ENCODE results near the gene C2orf78.
"Not testable (repeated sequence)": the region's sequence is repeated elsewhere in the genome, so short reads cannot be mapped to it uniquely, and the experiment has no call there.

C2orf78 gene

DNA sequence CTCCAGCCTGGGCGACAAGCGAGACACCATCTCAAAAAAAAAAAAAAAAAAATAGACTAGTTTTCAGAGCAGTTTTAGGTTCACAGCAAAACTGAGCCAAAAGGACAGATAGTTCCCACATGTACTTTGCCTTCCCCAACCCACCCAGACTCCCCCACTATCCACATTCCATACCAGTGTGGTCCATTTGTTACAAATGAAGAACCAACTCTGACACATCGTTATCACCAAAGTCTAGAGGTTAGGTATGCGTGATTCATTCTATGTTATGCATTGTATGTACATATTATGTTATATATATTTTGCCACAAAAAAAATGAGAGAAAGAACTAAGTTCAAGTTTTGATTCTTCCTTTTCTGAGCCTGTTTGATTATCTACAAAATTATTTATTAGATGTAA is 7.6 kb upstream of the C2orf78 start:
- Histone ChIP-seq H2AFZ (ENCODE audit: low read depth) (no peak overlapping the region), H3K9ac (no peak overlapping the region), H4K20me1 (ENCODE audit: insufficient read depth) (no peaks in the 10 kb centered on the region), H3K4me2 (no peak overlapping the region), H3K79me2 (ENCODE audit: insufficient read depth, low read depth) (peaks cover 18% of the 10 kb centered on the region), H3K27ac (no peak overlapping the region), H3K27me3 (ENCODE audit: insufficient read depth, low read depth) (no peaks in the 10 kb centered on the region), H3K36me3 (ENCODE audit: insufficient read depth) (no peaks in the 10 kb centered on the region; the same call in 1 of the 2 replicates), H3K4me1 (ENCODE audit: low read depth, poor library complexity, severe bottlenecking) (peaks cover 18% of the 10 kb centered on the region), H3K4me3 (IDR thresholded peaks at IDR 0.05; ENCODE audit: insufficient read depth, low read depth, low read length) (no peak overlapping the region)
- TF ChIP-seq, protein P1, sequence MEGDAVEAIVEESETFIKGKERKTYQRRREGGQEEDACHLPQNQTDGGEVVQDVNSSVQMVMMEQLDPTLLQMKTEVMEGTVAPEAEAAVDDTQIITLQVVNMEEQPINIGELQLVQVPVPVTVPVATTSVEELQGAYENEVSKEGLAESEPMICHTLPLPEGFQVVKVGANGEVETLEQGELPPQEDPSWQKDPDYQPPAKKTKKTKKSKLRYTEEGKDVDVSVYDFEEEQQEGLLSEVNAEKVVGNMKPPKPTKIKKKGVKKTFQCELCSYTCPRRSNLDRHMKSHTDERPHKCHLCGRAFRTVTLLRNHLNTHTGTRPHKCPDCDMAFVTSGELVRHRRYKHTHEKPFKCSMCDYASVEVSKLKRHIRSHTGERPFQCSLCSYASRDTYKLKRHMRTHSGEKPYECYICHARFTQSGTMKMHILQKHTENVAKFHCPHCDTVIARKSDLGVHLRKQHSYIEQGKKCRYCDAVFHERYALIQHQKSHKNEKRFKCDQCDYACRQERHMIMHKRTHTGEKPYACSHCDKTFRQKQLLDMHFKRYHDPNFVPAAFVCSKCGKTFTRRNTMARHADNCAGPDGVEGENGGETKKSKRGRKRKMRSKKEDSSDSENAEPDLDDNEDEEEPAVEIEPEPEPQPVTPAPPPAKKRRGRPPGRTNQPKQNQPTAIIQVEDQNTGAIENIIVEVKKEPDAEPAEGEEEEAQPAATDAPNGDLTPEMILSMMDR (conservative IDR thresholded peaks at IDR 0.05; ENCODE audit: low read depth, low read length): no peak

DNA sequence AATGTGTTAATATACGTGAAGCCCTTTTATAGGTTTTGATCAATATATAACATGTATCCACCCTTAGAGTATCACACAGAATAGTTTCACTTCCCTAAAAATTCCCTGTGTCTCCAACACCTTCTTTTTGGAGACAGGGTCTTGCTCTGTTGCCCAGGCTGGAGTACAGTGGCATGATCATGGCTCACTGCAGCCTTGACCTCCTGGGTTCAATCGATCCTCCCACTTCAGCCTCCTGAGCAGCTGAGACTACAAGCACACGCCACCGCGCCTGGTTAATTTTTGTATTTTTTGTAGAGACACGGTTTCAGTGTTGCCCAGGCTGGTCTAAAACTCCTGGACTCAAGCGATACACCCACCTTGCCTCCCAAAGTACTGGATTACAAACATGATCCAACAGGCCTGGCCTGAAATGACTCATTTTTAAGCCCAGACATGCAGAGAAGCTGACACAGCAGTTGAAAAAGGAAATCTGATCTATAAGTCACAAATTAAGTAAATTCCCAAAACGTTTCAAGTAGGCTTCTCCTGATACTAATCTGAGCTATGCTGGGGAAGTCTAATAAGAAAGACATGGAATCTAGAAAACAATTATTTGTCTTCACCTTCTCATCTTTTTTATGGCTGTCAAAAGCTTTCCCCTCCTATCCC is 7.0 kb upstream of the C2orf78 start:
- H3K27ac ChIP-seq: no peak overlapping the region
- peaks cover 18% of the 10 kb centered on the region for H3K4me1 ChIP-seq (ENCODE audit: low read depth, poor library complexity, severe bottlenecking)
- no peak overlapping the region for H2AFZ ChIP-seq (ENCODE audit: low read depth)
- peaks cover 18% of the 10 kb centered on the region for H3K79me2 ChIP-seq (ENCODE audit: insufficient read depth, low read depth)
- H3K27me3 ChIP-seq (ENCODE audit: insufficient read depth, low read depth): no peaks in the 10 kb centered on the region
- no peak overlapping the region for H3K4me2 ChIP-seq
- TF ChIP-seq, protein P1 (conservative IDR thresholded peaks at IDR 0.05; ENCODE audit: low read depth, low read length): no peak
- H3K9ac ChIP-seq: no peak overlapping the region
- H3K4me3 ChIP-seq (IDR thresholded peaks at IDR 0.05; ENCODE audit: insufficient read depth, low read depth, low read length): no peak overlapping the region
- H4K20me1 ChIP-seq (ENCODE audit: insufficient read depth): no peaks in the 10 kb centered on the region
- no peaks in the 10 kb centered on the region; the same call in 1 of the 2 replicates for H3K36me3 ChIP-seq (ENCODE audit: insufficient read depth)

DNA sequence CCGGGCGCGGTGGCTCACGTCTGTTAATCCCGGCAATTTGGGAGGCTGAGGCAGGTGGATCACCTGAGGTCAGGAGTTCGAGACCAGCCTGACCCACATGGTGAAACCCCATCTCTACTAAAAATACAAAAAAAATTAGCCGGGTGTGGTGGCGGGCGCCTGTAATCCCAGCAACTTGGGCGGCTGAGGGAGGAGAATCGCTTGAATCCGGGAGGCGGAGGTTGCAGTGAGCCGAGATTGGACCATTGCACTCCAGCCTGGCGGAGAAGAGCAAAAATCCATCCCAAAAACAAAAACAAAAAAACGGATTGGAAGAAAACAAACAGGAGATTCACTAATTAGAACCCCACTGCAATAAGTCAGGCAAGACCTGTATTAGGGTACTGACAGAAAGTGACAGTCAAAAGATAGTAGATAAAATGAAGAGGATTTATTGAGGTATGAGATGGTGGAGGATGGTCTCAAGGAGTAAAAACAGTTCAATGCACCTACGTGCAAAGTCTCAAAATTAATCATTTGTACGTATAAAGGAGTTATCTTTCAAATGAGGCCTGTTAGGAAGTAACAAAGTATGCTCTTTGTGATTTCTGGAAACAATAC is 5.0 kb upstream of the C2orf78 start:
- not testable (repeated sequence) for H3K36me3 ChIP-seq (ENCODE audit: insufficient read depth); H3K27me3 ChIP-seq (ENCODE audit: insufficient read depth, low read depth); H4K20me1 ChIP-seq (ENCODE audit: insufficient read depth)
- Histone ChIP-seq H3K4me1 (ENCODE audit: low read depth, poor library complexity, severe bottlenecking) (peaks cover 18% of the 10 kb centered on the region), H3K27ac (peak overlapping the region; percentile 53; the same call in 1 of the 2 replicates), H3K9ac (peak overlapping the region; percentile 77), H3K4me2 (peak overlapping the region; percentile 67), H3K4me3 (IDR thresholded peaks at IDR 0.05; ENCODE audit: insufficient read depth, low read depth, low read length) (peak overlapping the region; percentile 99), H3K79me2 (ENCODE audit: insufficient read depth, low read depth) (peaks cover 18% of the 10 kb centered on the region), H2AFZ (ENCODE audit: low read depth) (peak overlapping the region; percentile 88)

DNA sequence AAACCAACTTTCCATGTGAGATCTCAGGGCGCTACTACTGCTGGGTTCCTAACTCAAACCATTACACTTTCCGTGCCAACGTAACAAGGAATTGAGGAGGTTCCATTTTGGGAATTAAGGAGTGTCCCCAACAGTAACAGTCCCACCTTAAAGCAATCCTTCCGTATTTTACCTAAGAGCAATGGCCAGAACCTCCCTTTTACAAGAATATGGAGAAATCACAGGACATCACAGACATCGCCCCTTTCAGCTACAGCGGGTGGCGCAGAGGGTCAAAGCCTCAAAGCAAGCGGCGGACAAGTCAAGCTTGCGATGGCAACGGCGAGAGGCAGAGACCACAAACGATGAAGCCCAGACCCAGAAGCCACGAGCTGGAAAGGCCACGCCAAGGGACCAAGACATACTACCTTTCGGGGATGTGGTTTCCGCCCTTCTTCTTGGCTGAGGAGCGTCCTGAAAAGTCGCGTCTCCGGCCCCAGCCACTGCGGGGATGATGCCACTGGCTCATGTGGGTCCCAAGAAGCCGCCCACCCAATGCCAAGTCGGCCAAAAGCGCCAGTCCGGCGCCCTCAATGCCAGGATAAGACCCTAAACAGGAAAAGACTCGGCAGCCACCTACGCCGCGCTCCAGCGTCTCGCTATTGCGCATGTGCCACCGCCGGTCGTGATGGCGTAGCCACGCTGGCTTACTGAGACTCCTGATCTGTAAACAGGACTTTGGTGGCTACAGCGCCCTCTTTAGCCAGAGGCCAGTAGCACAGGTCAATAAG is 4.3 kb upstream of the C2orf78 start, which contains the start of gene DUSP11:
DUSP11 (minus strand) TSS at position 637 of the 770 bp plus-strand sequence; CDS start at position 508, 129 bp downstream.
- Histone ChIP-seq H3K36me3 (ENCODE audit: insufficient read depth) (no peaks in the 10 kb centered on the region; the same call in 1 of the 2 replicates), H3K27ac (peak within 1 kb of the TSS; percentile 53)
- TF ChIP-seq, protein P1 (conservative IDR thresholded peaks at IDR 0.05; ENCODE audit: low read depth, low read length): peak; percentile 98

More for the DNA sequence above, 4.3 kb upstream of the C2orf78 start, which contains the start of gene DUSP11:
- H3K4me3 ChIP-seq (IDR thresholded peaks at IDR 0.05; ENCODE audit: insufficient read depth, low read depth, low read length): peak within 1 kb of the TSS; percentile 99
- peak within 1 kb of the TSS; percentile 67 for H3K4me2 ChIP-seq
- H2AFZ ChIP-seq (ENCODE audit: low read depth): peak within 1 kb of the TSS; percentile 88
- peaks cover 18% of the 10 kb centered on the region for H3K79me2 ChIP-seq (ENCODE audit: insufficient read depth, low read depth)
- peak within 1 kb of the TSS; percentile 77 for H3K9ac ChIP-seq
- no peaks in the 10 kb centered on the region for H4K20me1 ChIP-seq (ENCODE audit: insufficient read depth)
- peaks cover 18% of the 10 kb centered on the region for H3K4me1 ChIP-seq (ENCODE audit: low read depth, poor library complexity, severe bottlenecking)
- no peaks in the 10 kb centered on the region for H3K27me3 ChIP-seq (ENCODE audit: insufficient read depth, low read depth)

Measured in KMS-11 (cell line).